ENCODE measurements around the gene ERC2.
"Not testable (repeated sequence)": the region's sequence is repeated elsewhere in the genome, so short reads cannot be mapped to it uniquely, and the experiment has no call there.

DNA sequence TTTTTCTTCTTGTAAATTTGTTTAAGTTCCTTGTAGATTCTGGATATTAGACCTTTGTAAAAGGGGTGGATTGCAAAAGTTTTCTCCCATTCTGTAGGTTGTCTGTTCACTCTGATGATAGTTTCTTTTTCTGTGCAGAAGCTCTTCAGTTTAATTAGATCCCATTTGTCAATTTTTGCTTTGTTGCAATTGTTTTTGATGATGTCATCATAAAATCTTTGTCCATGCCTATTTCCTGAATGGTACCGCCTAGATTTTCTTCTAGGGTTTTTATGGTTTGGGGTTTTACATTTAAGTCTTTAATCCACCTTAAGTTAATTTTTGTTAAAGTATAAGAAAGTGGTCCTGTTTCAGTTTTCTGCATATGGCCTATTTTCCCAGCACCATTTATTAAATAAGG lies 401.9 kb downstream of the ERC2 start:
- TF ChIP-seq POLR2A, POLR2AphosphoS5, TAF1 (IDR thresholded peaks at IDR 0.05; ENCODE audit: low read depth, low read length): not testable (repeated sequence)
